ENCODE measurements around the gene FBXL17. TPM values are rescaled to one million over a fixed set of nuclear protein-coding genes. Genes with fewer than 3 reads are reported as not detected.

Gene FBXL17
- total RNA-seq, 4 donors from 2014 or later = 11.5 to 28.6 (median 19.9) TPM

GRCh38 chr5:108326982-108327381, 54.9 kb downstream of the FBXL17 start:
- DNase-seq = no peak
- Histone ChIP-seq H3K27me3 (no peaks in the 10 kb centered on the region), H3K36me3 (no peaks in the 10 kb centered on the region), H3K9me3 (no peaks in the 10 kb centered on the region), H3K4me1 (no peaks in the 10 kb centered on the region), H3K27ac (no peak overlapping the region), H3K4me3 (no peak overlapping the region)
- TF ChIP-seq POLR2A (IDR thresholded peaks at IDR 0.05) (no peak), CTCF (IDR thresholded peaks at IDR 0.05) (no peak)
- intact Hi-C loops (cut with DNase I; ENCODE audit: low total_unique reads) = no loop called here

GRCh38 chr5:108324886-108325285, 57.0 kb downstream of the FBXL17 start:
- intact Hi-C loops (cut with DNase I; ENCODE audit: low total_unique reads) = no loop called here
- DNase-seq = no peak

GRCh38 chr5:108321341-108321740, 60.6 kb downstream of the FBXL17 start:
- intact Hi-C loops (cut with DNase I; ENCODE audit: low total_unique reads) = no loop called here
- Histone ChIP-seq H3K9me3 (no peaks in the 10 kb centered on the region), H3K27me3 (no peaks in the 10 kb centered on the region), H3K4me3 (no peak overlapping the region), H3K27ac (no peak overlapping the region), H3K4me1 (no peaks in the 10 kb centered on the region), H3K36me3 (no peaks in the 10 kb centered on the region)
- no peak for DNase-seq
- TF ChIP-seq POLR2A (IDR thresholded peaks at IDR 0.05) (no peak), CTCF (IDR thresholded peaks at IDR 0.05) (no peak)

More at GRCh38 chr5:108324886-108325285, 57.0 kb downstream of the FBXL17 start:
- H3K27me3 ChIP-seq = no peaks in the 10 kb centered on the region
- H3K36me3 ChIP-seq = no peaks in the 10 kb centered on the region
- no peak overlapping the region for H3K4me3 ChIP-seq
- no peaks in the 10 kb centered on the region for H3K4me1 ChIP-seq
- H3K27ac ChIP-seq = no peak overlapping the region
- H3K9me3 ChIP-seq = no peaks in the 10 kb centered on the region
- TF ChIP-seq CTCF (IDR thresholded peaks at IDR 0.05) = no peak
- TF ChIP-seq POLR2A (IDR thresholded peaks at IDR 0.05) = no peak

- no peaks in the 10 kb centered on the region for H3K9me3 ChIP-seq
- H3K4me3 ChIP-seq = no peak overlapping the region
- no peak overlapping the region for H3K27ac ChIP-seq
- TF ChIP-seq POLR2A (IDR thresholded peaks at IDR 0.05) (no peak), CTCF (IDR thresholded peaks at IDR 0.05) (no peak)
- intact Hi-C loops (cut with DNase I; ENCODE audit: low total_unique reads) = no loop called here
- H3K27me3 ChIP-seq = no peaks in the 10 kb centered on the region
- no peaks in the 10 kb centered on the region for H3K4me1 ChIP-seq
- DNase-seq = no peak
- no peaks in the 10 kb centered on the region for H3K36me3 ChIP-seq
These were observed 61.7 kb downstream of the FBXL17 start for GRCh38 chr5:108320231-108320630.

- Histone ChIP-seq H3K27me3 (no peaks in the 10 kb centered on the region), H3K4me3 (no peak overlapping the region), H3K36me3 (no peaks in the 10 kb centered on the region), H3K27ac (no peak overlapping the region), H3K4me1 (no peaks in the 10 kb centered on the region), H3K9me3 (no peaks in the 10 kb centered on the region)
- intact Hi-C loops (cut with DNase I; ENCODE audit: low total_unique reads) = no loop called here
- no peak for DNase-seq
- TF ChIP-seq CTCF (IDR thresholded peaks at IDR 0.05) (no peak), POLR2A (IDR thresholded peaks at IDR 0.05) (no peak)
These were observed 66.1 kb downstream of the FBXL17 start for GRCh38 chr5:108315829-108316228.
